HuH-7 (cell line): ENCODE data around the gene CHD1.
"Not testable (repeated sequence)": the region's sequence is repeated elsewhere in the genome, so short reads cannot be mapped to it uniquely, and the experiment has no call there.

Source experiments
- DNase-seq: peaks from one replicate; pipeline ENCODE4 v3.0.0; 2011; ENCODE audit warnings: low spot score

CHD1 gene

DNA sequence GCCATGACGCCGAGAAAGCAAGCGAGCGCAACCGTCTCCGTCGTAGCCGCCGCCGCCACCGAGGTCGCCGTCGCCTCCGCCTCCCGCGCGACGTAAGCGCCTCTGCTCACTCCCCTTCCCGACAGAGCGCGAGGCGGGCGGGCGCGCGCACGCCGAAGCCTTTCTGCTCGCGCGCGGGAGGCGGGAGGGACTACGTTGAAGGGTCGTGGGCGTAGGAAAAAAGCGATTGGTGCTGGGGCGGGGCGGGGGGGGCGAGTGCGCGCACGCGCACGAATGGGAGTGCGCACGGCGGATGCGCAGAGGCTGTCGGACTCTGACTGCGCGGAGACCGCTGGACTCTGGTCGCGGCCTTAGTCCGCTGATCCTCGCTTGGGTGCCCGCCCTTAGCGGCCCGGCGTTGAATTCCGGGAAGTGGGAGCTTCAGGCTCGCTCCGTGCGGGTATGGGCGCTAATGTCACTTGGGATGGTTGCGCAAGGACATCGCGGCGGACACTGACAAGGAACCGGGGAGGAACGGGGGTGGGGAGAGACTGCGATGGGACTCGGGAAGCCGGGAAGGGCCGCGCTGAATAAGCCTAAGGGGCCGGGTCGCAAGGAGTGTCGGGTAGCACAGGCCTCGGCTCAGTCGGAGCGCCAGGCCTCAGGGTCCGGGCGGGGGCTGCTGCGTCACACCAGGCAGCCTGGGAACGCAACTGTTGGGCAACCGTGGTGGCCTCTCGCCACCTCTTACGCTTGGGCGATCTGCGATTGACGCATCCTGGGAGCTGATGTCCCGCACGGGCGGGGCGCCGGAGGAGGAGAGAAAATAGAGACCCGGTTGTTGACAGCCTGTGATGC is at the start of gene CHD1:
Gene CHD1 (minus strand): TSS at position 135 of the 837 bp plus-strand sequence. CDS start 2,621 bp downstream, outside the sequence.
- DNase-seq = peak; percentile 87

DNA sequence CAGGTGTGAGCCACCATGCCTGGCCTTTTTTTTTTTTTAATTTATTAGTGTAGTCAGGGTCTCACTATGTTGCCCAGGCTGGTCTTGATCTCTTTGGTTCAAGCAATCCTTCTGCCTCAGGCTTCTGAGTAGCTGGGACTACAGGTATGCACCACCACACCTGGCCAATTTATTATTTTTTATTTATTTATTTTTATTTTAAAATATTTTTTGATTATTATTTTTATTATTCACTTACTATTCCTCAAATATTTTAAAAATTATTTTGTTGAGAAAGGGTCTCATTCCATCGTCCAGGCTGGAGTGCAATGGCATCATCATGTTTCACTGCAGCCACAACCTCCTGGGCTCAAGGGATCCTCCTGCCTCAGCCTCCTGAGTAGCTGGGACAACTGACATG is 49.7 kb upstream of the CHD1 start:
- no peak for DNase-seq

DNA sequence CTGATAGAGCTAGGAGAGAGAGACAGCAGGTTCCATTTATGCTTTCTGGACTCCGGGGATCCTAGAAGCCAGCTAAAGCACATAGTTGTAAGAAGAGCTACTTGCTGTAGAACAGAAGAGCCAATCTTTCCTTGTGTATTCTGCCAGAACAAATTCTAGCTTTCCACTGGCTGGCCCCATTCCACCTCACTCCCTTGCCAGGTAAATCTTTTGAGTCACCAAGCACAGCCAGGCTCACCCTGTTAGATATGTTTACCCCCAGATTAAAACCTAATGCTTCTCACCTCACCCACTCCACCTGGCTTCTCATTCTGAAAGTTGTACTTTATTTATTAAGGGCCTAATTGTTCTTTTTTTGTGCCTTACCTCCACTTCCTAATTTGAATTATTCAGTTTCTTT is 48.9 kb upstream of the CHD1 start:
- no peak for DNase-seq

DNA sequence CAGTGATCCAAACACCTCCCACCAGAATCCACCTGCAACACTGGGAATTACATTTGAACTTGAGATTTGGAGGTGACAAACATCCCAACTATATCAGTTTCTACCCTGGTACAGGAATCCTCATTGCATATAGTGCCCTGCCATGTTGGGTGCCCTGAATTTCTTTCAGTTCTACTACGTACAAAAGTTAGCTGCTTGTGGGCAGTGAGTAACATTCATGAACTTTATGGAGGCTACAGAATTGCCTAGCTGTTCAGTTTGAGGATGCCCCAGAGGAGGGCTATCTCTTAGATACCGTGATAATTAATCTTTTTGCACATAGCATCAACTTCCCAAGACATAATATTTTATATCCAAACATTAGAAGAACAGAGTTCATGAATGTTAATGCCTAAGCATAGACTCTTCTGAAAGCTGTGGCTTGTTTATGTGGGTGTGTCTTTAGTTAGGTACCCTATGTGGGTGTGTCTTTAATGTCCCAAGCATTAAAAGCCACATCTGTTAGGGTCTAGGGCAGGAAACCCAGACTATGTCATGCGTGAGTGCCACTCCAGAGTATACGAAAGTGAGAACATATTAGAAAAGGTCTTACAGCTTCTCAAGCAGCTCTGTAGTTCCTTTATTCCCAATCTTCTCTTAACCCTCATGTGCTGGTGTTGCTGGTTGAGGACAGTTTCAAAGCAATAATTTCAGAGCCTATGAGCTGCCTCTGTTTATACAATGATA is 47.0 kb upstream of the CHD1 start:
- DNase-seq = no peak

DNA sequence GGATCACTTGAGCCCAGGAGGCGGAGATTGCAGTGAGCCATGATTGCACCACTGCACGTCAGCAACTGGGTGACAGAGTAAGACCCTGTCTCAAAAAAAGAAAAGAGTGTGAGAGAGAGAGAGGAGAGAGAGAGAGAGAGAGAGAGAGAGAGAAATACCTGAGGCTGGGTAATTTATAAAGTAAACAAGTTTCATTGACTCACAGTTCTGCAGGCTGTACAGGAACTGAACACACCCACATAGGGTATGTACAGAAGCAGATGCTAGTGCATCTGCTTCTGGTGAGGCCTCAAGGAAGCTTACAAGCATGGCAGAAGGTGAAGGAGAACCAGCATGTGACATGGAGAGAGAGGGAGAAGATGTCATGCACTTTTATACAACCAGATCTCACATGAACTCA is 46.4 kb upstream of the CHD1 start:
- DNase-seq = no peak

DNA sequence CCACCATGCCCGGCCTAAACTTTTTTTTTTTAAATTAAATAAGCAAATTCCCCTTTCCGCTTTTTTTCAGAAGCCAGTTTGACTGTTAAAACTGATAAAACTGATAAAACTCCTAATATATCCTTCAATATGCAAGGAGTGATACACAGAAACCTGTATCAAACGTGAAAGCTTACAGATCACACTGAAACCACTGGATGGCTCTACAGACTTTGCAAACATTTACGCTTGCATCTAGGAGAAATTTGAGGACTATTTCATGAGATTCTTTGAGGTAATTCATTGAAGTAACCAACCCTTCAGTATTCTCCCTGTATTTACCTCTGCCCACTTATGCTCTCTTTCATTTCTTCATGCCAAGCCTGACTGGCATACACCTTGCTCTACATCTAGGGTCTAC is 40.6 kb upstream of the CHD1 start:
- no peak for DNase-seq

DNA sequence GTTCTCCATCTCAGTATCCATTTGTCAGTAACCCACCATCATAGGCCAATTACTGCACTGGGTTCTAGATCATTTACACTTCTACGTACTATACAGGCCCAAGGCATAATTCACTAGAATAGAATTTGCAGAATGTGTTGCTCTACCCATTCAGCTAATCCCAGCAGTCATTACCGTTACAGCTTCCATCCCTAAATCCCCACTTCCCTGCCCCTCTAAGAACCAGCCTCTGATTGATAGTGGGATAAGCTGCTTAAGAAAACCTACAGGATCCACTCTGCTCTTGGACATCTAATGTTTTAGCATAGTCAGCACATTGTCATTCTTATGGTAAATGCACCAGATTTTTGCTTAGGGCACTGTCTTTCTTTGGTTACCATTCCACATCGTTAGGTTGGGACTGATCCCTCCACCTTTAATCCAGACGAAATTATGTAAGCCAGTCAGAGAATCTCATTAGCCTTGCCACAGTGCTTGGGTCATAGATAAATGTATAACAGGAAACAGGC is 39.3 kb upstream of the CHD1 start:
- DNase-seq = no peak

DNA sequence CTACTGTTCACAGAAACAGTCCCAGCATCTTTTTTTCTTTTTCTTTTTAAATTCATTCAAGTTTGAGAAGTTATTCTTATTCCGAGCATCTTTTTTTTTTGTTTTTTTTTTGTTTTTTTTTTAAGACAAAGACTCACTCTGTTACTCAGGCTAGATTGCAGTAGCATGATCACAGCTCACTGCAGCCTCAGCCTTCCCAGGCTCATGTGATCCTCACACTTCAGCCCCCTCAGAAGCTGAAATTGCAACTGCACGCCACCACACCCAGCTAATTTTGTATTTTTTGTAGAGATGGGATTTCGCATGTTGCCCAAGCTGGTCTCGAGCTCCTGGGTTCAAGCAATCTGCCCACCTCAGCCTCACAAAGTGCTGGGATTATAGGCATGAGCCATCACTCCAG is 36.4 kb upstream of the CHD1 start:
- DNase-seq = no peak

DNA sequence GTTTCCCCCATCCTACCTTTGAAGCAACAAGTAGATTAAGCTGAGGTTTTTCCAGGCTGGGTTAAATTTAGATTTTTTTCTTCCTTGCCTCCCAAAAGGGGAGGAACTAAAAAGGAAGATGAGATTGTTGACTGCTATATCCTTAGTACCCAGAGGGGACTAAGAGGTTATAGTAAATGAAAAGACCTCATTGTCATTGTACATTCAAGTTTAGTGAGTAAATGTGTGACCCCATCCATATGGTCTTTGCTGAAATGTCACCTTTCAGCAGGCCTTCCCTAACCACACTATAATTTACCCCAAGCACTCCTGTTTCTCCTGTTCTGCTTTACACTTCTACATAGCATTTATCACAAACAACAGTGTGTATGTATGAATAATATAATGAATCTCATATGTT is 35.8 kb upstream of the CHD1 start:
- no peak for DNase-seq

DNA sequence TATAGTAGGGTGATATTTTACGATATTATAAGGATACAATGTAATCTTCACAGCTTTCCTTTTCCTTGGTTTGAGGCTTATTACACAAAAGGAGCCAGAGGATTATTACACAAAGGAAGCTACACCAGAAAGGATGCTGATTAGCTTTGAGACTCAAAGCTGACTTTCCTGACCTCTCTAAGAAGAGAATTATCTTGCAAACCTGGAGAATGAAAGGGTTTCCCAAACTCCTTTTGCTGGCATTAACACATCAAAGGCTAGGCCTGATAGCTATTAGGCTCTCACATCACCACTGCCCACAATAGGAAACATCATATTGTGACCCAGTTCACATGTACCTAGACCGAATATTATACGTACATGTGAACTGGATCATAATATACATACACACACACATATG is 34.2 kb upstream of the CHD1 start:
- no peak for DNase-seq

DNA sequence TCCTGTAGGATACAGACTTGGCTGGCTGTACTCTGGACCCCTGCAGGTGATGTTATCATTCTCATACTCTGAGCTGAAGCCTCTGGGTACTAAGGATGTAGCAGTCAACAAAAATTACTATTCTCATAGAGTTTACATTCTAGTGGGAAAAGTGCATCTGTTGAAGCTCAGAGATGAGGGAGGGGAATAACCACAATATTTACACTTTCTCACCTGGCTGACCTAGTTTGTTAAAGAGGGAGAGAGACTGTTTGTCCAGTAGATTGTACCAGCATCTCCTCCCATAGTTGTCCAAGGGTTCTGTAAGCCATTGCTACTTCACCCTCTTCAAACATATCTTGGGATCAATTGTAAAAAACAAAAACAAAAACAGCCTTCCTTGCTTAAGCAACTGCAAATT is 33.8 kb upstream of the CHD1 start:
- DNase-seq = no peak

DNA sequence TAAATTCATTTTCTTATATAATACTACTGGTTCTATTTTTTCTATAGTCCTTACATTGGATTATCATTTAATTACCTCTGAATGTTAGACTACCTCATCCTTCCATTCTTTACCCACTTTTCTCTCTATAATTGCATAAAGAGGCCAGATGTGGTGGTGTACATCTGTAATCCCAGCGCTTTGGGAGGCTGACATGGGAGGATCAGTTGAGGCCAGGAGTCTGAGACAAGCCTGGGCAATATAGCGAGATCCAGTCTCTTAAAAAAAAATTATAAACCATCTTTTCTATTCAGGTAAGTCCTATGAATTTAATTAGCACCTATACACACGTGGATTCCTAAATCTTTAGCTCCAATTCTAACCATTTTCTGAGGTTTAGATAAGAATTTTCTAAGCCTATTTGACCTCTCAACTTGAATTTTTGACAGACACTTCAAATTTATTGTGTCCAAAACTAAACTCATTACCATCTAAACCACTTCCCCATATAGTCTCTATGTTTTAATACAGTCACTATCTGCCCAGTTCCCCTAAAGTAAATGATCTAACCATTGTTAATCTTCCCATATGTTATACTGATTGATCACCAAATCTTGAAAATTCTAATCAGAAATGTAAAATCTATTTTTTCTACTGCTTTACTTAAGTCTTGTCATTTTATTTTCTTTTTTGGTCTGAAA is 33.0 kb upstream of the CHD1 start:
- DNase-seq = no peak

DNA sequence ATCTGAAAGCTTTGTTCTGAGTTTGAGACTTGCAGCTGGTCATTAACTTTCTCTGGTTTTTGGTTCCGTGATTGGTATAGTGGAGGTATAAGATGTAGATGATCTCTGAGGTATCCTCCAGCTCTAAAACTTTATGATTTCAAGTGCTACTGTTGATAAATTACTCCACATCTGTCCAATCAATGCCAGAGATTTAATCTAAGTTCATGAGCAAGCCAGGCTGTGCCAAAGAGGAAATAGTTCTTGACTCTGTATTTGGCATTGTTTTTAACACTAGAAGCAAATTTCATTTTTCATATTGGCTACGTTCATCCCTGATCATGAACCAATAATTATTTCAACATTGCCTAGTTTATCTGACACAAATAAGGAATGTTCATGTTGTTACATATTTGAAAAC is 28.5 kb upstream of the CHD1 start:
- DNase-seq = no peak

DNA sequence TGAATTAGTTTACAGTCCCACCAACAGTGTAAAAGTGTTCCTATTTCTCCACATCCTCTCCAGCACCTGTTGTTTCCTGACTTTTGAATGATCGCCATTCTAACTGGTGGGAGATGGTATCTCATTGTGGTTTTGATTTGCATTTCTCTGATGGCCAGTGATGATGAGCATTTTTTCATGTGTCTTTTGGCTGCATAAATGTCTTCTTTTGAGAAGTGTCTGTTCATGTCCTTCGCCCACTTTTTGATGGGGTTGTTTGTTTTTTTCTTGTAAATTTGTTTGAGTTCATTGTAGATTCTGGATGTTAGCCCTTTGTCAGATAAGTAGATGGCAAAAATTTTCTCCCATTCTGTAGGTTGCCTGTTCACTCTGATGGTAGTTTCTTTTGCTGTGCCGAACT is 27.1 kb upstream of the CHD1 start:
- DNase-seq = not testable (repeated sequence)

DNA sequence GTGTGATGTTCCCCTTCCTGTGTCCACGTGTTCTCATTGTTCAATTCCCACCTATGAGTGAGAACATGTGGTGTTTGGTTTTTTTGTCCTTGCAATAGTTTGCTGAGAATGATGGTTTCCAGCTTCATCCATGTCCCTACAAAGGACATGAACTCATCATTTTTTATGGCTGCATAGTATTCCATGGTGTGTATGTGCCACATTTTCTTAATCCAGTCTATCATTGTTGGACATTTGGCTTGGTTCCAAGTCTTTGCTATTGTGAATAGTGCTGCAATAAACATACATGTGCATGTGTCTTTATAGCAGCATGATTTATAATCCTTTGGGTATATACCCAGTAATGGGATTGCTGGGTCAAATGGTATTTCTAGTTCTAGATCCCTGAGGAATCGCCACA is 26.7 kb upstream of the CHD1 start:
- not testable (repeated sequence) for DNase-seq

DNA sequence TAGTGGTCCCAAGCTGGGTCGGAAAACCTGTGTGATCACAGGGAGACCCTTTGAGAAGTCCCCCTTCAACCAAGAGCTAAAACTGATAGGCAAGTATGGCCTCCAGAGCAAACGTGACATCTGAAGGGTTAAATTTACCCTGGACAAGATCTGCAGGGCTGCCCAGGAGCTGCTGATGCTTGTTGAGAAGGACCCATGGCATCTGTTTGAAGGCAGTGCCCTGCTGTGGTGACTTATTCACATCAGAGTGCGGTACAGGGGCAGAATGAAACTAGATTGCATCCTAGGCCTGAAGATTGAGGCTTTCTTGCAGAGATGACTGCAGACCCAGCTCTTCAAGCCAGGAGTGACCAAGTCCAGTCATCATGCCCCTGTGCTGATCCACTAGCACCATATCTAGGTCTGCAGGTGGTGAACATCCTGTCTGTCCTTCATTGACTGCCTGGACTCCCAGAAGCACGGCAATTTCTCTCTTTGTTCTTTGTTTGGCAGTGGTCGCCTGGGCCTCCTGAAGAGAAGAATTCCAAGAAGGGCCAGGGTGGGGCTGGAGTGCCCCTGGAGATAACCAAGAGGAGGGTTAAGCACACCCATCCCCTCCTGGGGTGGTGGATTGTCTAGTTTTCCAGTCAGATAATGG is 25.7 kb upstream of the CHD1 start:
- DNase-seq = no peak

DNA sequence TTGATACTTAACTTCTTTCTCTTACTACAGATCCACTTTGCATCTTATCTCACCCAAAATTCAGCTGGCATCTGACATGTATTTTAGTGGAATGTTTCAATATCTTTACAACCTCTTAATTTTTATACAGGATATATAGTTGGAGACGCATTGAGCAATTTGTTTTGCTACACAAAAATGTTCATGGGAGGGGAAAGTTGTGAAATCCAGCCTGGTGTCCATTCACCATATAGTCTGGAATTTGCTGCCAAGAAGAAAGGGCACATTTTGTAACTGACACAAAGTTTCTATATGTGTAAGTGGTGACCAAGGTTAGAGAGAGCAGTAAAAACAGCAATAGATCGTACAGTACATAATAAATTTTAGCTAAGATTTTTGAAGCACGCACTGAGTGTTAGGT is 14.0 kb upstream of the CHD1 start:
- DNase-seq = no peak

DNA sequence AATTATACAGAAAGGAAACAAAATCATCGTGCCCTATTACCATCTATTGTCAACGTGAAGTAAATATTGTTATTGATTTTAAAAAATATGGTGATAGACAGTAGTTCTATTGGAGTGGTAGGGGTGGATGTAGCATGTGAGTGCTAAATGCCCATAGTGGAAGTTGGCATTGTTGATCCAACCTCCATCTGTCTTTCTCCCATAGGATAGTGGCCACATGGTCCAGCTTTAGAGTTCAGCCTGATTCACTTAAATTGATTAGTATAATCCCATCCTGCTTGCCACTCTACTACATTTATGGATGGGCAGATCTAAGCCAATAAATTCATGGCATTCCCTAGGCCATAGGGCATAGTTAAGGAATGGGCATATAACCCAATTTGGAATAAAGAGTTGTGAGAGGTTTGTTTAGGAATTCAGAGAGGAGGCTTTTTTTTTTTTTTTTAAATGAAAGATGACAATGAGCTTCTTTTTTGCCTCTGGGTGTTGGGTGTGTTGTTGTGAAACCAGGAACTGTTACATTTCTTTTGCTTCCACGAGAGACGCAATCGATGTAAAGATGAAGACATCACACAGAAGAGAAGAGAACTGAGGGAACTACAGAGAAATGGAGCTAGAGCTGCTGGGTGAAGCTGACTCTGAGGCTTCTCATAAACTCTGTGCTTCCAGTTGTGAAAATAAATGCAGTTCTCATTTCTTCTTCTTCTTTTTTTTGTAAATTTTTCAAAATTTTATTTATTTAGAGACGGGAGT is 12.5 kb upstream of the CHD1 start:
- no peak for DNase-seq

DNA sequence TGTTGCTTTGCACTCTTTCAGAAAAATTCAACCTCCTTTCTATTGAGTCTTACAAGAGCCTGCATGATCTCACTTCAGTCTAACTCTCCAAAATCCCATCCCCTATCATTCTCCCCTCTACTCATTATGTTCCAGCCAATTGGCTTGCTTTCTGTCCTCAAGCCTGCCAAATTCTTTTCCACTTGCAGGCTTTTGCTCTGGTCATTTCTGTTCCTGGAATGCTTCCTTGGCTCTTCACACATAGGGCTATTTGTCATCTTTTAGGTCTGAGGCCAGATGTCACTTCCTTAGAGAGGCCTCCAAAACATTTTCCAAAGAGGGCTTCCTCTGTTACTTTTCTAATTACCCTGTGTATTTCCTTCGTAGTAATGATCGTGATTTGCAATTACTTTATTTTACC is 11.8 kb upstream of the CHD1 start:
- no peak for DNase-seq

DNA sequence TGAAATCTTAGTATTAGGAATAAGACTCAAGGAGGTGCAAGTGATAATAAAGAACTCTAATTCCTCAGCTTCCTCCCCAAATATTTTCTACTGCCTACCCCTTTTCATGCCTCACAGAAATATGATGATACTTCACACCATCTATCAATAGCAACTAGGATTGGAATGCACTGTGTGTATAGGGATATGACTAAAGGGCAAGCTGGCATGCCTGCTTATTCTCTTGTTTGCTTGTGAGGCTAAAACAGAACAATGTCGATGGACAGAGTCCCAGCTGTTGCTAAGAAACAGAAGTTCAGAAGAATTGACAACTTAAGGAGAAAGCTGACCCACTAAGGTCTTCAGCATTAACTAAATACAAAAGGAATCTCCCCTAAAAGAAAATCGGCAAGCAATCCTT is 9.7 kb upstream of the CHD1 start:
- DNase-seq = no peak

DNA sequence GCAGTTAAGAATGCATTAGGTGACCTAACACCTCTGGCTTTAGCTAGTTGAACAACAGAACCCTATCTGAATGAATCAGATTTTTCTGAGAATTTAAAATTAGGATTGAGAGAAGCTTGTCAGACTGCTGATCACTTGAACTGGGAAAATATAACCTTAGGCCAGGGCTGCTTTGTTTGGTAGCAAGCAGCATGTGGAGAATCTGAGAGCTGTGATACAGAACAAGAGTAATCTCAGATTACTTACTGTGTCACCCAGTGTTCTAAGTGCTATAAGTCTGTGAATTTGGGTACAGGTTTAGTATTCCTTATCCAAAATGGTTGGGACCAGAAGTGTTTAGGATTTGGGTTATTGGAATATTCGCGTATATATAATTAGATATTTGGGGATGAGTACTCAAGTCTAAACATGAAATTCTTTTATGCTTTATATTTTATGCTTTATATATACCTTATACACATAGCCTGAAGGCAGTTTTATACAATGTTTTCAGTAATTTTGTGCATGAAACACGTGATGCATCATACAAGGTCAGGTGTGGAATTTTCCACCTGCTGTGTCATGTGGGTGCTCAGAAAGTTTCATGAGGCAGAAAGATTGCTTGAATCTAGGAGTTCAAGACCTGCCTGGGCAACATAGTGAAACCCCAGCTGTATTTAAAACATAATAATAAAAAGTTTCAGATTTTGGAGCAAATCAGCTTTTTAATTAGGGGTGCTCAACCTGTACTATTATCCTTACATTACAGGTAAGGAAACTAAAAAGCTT is 8.3 kb upstream of the CHD1 start:
- no peak for DNase-seq
